ENCODE data around the gene PDZRN3. TPM values are rescaled to one million over a fixed set of nuclear protein-coding genes. Genes with fewer than 3 reads are reported as not detected.

PDZRN3 gene
- total and polyA plus RNA-seq, 2 of the 13 experiments (the other 11 are each of a cell fraction or from before 2014, with no cell fraction given), result not detected

DNA sequence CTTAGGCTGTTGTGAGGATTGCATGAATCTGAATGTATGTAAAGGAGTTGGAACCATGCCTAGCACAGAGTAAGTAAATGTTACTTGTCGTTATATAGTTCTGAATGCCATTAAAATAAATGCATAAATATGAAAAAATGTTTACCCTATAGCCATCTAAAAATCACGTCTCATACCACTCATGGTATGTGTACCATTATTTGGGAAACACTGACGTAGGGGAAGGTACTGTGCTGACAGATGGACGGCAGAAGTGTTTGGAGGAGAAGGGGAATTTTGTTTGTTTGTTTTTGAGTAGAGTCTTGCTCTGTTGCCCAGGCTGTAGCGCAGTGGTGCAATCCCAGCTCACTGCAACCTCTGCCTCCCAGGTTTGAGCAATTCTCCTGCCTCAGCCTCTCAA is 30.5 kb upstream of the PDZRN3 start:
- no TSS peak for BruUV-seq (replicated peaks)
- DNase-seq (ENCODE audit: low spot score) (no peak), FAIRE-seq (no peak), ATAC-seq (no peak)
- H3K9ac ChIP-seq (ENCODE audit: insufficient read depth, low read depth, low read length), result no peak overlapping the region
- H3K36me3 ChIP-seq (replicated peaks in 1 of 2; ENCODE audit: control insufficient read depth in 1 of 2, insufficient read depth in 2 of 2, low read length in 2 of 2), result no peaks in the 10 kb centered on the region
- no peaks in the 10 kb centered on the region for H3K9me3 ChIP-seq (ENCODE audit: low read length)
- WGBS (ENCODE audit: low lambda C conversion rate), result 17% methylated on average over 5 of the region's 5 CpGs
- ChIA-PET CTCF (ENCODE audit: low intra/inter-chr PET ratio, low total read pairs) (no interaction called here), POLR2A (no interaction called here)
- H4K20me1 ChIP-seq (ENCODE audit: insufficient read depth, low read length), result no peaks in the 10 kb centered on the region
- intact Hi-C loops (cut with micrococcal nuclease; ENCODE audit: unreplicated experiment), result no loop called here
- no peak overlapping the region for H3K4me2 ChIP-seq (ENCODE audit: low read depth, low read length)
- in situ Hi-C loops (cut with HindIII; ENCODE audit: extremely low pct_ligation_motif_present, low pct_unique_long_range_greater_than_20kb), result no loop called here
- no peak overlapping the region for H3K4me3 ChIP-seq (replicated peaks in 1 of 3; ENCODE audit: insufficient read depth in 1 of 3, low read depth in 2 of 3, low read length in 3 of 3)
- TF ChIP-seq CREM (IDR thresholded peaks at IDR 0.05) (no peak), CREM (CRISPR knock-in tag; IDR thresholded peaks at IDR 0.05) (no peak), ZNF468 (CRISPR knock-in tag; IDR thresholded peaks at IDR 0.05) (no peak), ZNF570 (CRISPR knock-in tag; IDR thresholded peaks at IDR 0.05; ENCODE audit: borderline replicate concordance) (no peak), CBFB (CRISPR knock-in tag; IDR thresholded peaks at IDR 0.05) (no peak), ZBTB44 (CRISPR knock-in tag; IDR thresholded peaks at IDR 0.05) (no peak), ZNF784 (CRISPR knock-in tag; IDR thresholded peaks at IDR 0.05; ENCODE audit: borderline replicate concordance) (no peak), ZC3H13 (CRISPR knock-in tag; IDR thresholded peaks at IDR 0.05) (no peak), TOPORS (CRISPR knock-in tag; IDR thresholded peaks at IDR 0.05) (no peak), ZNF703 (CRISPR knock-in tag; IDR thresholded peaks at IDR 0.05; ENCODE audit: borderline replicate concordance) (no peak), GATAD2A (CRISPR knock-in tag; IDR thresholded peaks at IDR 0.05) (no peak), ZMYM4 (CRISPR knock-in tag; IDR thresholded peaks at IDR 0.05) (no peak), ZNF24 (IDR thresholded peaks at IDR 0.05) (no peak), HMG20B (CRISPR knock-in tag; conservative IDR thresholded peaks at IDR 0.05) (no peak), ZNF446 (CRISPR knock-in tag; IDR thresholded peaks at IDR 0.05) (no peak), CHD2 (IDR thresholded peaks at IDR 0.05; ENCODE audit: low read depth, low read length) (no peak), JDP2 (CRISPR knock-in tag; IDR thresholded peaks at IDR 0.05; ENCODE audit: borderline replicate concordance) (no peak)
- TF ChIP-seq, protein P1, sequence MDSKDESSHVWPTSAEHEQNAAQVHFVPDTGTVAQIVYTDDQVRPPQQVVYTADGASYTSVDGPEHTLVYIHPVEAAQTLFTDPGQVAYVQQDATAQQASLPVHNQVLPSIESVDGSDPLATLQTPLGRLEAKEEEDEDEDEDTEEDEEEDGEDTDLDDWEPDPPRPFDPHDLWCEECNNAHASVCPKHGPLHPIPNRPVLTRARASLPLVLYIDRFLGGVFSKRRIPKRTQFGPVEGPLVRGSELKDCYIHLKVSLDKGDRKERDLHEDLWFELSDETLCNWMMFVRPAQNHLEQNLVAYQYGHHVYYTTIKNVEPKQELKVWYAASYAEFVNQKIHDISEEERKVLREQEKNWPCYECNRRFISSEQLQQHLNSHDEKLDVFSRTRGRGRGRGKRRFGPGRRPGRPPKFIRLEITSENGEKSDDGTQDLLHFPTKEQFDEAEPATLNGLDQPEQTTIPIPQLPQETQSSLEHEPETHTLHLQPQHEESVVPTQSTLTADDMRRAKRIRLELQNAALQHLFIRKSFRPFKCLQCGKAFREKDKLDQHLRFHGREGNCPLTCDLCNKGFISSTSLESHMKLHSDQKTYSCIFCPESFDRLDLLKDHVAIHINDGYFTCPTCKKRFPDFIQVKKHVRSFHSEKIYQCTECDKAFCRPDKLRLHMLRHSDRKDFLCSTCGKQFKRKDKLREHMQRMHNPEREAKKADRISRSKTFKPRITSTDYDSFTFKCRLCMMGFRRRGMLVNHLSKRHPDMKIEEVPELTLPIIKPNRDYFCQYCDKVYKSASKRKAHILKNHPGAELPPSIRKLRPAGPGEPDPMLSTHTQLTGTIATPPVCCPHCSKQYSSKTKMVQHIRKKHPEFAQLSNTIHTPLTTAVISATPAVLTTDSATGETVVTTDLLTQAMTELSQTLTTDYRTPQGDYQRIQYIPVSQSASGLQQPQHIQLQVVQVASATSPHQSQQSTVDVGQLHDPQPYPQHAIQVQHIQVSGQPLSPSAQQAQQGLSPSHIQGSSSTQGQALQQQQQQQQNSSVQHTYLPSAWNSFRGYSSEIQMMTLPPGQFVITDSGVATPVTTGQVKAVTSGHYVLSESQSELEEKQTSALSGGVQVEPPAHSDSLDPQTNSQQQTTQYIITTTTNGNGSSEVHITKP (CRISPR knock-in tag; IDR thresholded peaks at IDR 0.05; ENCODE audit: low read depth), result no peak
- TF ChIP-seq, protein P2, sequence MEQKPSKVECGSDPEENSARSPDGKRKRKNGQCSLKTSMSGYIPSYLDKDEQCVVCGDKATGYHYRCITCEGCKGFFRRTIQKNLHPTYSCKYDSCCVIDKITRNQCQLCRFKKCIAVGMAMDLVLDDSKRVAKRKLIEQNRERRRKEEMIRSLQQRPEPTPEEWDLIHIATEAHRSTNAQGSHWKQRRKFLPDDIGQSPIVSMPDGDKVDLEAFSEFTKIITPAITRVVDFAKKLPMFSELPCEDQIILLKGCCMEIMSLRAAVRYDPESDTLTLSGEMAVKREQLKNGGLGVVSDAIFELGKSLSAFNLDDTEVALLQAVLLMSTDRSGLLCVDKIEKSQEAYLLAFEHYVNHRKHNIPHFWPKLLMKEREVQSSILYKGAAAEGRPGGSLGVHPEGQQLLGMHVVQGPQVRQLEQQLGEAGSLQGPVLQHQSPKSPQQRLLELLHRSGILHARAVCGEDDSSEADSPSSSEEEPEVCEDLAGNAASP (CRISPR knock-in tag; IDR thresholded peaks at IDR 0.05; ENCODE audit: borderline replicate concordance), result no peak
- TF ChIP-seq, protein P3, sequence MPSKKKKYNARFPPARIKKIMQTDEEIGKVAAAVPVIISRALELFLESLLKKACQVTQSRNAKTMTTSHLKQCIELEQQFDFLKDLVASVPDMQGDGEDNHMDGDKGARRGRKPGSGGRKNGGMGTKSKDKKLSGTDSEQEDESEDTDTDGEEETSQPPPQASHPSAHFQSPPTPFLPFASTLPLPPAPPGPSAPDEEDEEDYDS (CRISPR knock-in tag; IDR thresholded peaks at IDR 0.05), result no peak
- no peaks in the 10 kb centered on the region for H3K27me3 ChIP-seq (ENCODE audit: control insufficient read depth in 1 of 2, insufficient read depth in 2 of 2, low read length in 2 of 2)
- H3K4me1 ChIP-seq (ENCODE audit: insufficient read depth, low read length), result no peaks in the 10 kb centered on the region
- no peak overlapping the region for H3K27ac ChIP-seq (ENCODE audit: extremely low read length, insufficient read depth, low read length)
- no peak overlapping the region for H2AFZ ChIP-seq (ENCODE audit: low read length)
- no peaks in the 10 kb centered on the region for H3K79me2 ChIP-seq (ENCODE audit: insufficient read depth, low read length)

All from HepG2 (cell line).